H9 (cell line): ENCODE measurements around the gene MYBBP1A. TPM values are rescaled to one million over a fixed set of nuclear protein-coding genes. Genes with fewer than 3 reads are reported as not detected.

ENCODE experiments used
- DNase-seq: peaks from one replicate; pipeline ENCODE4 v3.0.0-alpha.2; 2017
- H2AFZ ChIP-seq: one replicate; pipeline ENCODE4 v1.6.1; 2013; ENCODE audit warnings: mild to moderate bottlenecking, low read length, control low read depth, moderate library complexity
- H2AK5ac ChIP-seq: 2 replicates; pipeline ENCODE4 v1.6.1; 2013; ENCODE audit warnings: low read length, control low read depth, mixed read lengths; ENCODE audit not compliant: insufficient read length
- H2BK120ac ChIP-seq: one replicate; pipeline ENCODE4 v1.6.1; 2013; ENCODE audit warnings: low read depth, mild to moderate bottlenecking, low read length, control low read depth, inconsistent platforms; ENCODE audit not compliant: poor library complexity, severe bottlenecking
- H2BK12ac ChIP-seq: 2 replicates; pipeline ENCODE4 v1.6.1; 2013; ENCODE audit warnings: low read length, control low read depth, mixed read lengths, low read depth; ENCODE audit not compliant: insufficient read length
- H2BK15ac ChIP-seq: 2 replicates; pipeline ENCODE4 v1.6.1; 2013; ENCODE audit warnings: low read depth, low read length, control low read depth
- H2BK20ac ChIP-seq: one replicate; pipeline ENCODE4 v1.6.1; 2013; ENCODE audit warnings: low read depth, mild to moderate bottlenecking, low read length, control low read depth, inconsistent platforms; ENCODE audit not compliant: poor library complexity, severe bottlenecking
- H2BK5ac ChIP-seq: 2 replicates; pipeline ENCODE4 v1.6.1; 2013; ENCODE audit warnings: low read length, control low read depth, mixed read lengths; ENCODE audit not compliant: insufficient read length
- H3K14ac ChIP-seq: 2 replicates; pipeline ENCODE4 v1.6.1; 2013; ENCODE audit warnings: low read length, control low read depth; ENCODE audit not compliant: insufficient read depth
- H3K18ac ChIP-seq: 2 replicates; pipeline ENCODE4 v1.6.1; 2013; ENCODE audit warnings: low read depth, mild to moderate bottlenecking, mixed read lengths, low read length, control low read depth; ENCODE audit not compliant: insufficient read length
- H3K23ac ChIP-seq: 2 replicates; pipeline ENCODE4 v1.6.1; 2013; ENCODE audit warnings: low read length, control low read depth, mixed read lengths, low read depth; ENCODE audit not compliant: insufficient read length
- H3K23me2 ChIP-seq: 2 replicates; pipeline ENCODE4 v1.6.1; 2013; ENCODE audit warnings: low read depth, mild to moderate bottlenecking, mixed read lengths, low read length, control low read depth; ENCODE audit not compliant: insufficient read length, poor library complexity, severe bottlenecking
- H3K27ac ChIP-seq: 2 replicates; pipeline ENCODE4 v1.5.1; 2013; ENCODE audit warnings: low read length, control low read depth, mixed read lengths, low read depth; ENCODE audit not compliant: insufficient read length
- H3K27me3 ChIP-seq: 2 replicates; pipeline ENCODE4 v1.6.1; 2013; ENCODE audit warnings: low read length, control low read depth, inconsistent platforms; ENCODE audit not compliant: insufficient read depth
- H3K4ac ChIP-seq: 2 replicates; pipeline ENCODE4 v1.6.1; 2013; ENCODE audit warnings: low read depth, mild to moderate bottlenecking, control low read depth, inconsistent platforms, low read length, moderate library complexity
- H3K4me1 ChIP-seq: 2 replicates; pipeline ENCODE4 v1.6.1; 2013; ENCODE audit warnings: low read length, control low read depth, inconsistent platforms; ENCODE audit not compliant: insufficient read depth
- H3K4me2 ChIP-seq: 2 replicates; pipeline ENCODE4 v1.6.1; 2013; ENCODE audit warnings: low read length, control low read depth, mixed read lengths; ENCODE audit not compliant: insufficient read length, insufficient read depth
- H3K56ac ChIP-seq: 2 replicates; pipeline ENCODE4 v1.6.1; 2013; ENCODE audit warnings: low read depth, mild to moderate bottlenecking, mixed read lengths, low read length, control low read depth; ENCODE audit not compliant: insufficient read length
- H3K79me1 ChIP-seq: 2 replicates; pipeline ENCODE4 v1.6.1; 2013; ENCODE audit warnings: low read depth, mild to moderate bottlenecking, moderate library complexity, low read length, control low read depth, inconsistent platforms; ENCODE audit not compliant: insufficient read depth, poor library complexity, severe bottlenecking
- H3K79me2 ChIP-seq: 2 replicates; pipeline ENCODE4 v1.6.1; 2013; ENCODE audit warnings: low read length, control low read depth, inconsistent platforms; ENCODE audit not compliant: insufficient read depth
- H3K9ac ChIP-seq: 2 replicates; pipeline ENCODE4 v1.6.1; 2013; ENCODE audit warnings: low read length, control low read depth, mixed read lengths; ENCODE audit not compliant: insufficient read length; ENCODE audit errors: extremely low read depth
- H3K9me3 ChIP-seq: one replicate; pipeline ENCODE4 v1.6.1; 2013; ENCODE audit warnings: low read depth, low read length, inconsistent platforms; ENCODE audit not compliant: control insufficient read depth
- H3T11ph ChIP-seq: one replicate; pipeline ENCODE4 v1.6.1; 2013; ENCODE audit warnings: mild to moderate bottlenecking, low read length, control low read depth, inconsistent platforms
- H4K20me1 ChIP-seq: one replicate; pipeline ENCODE4 v1.6.1; 2013; ENCODE audit not compliant: control insufficient read depth, insufficient read length, insufficient read depth
- H4K5ac ChIP-seq: 2 replicates; pipeline ENCODE4 v1.6.1; 2013; ENCODE audit warnings: low read depth, mild to moderate bottlenecking, mixed read lengths, low read length, control low read depth; ENCODE audit not compliant: insufficient read length
- H4K8ac ChIP-seq: replicated peaks from 2 replicates; pipeline ENCODE4 v1.6.1; 2013; ENCODE audit warnings: low read length, control low read depth, mixed read lengths, low read depth; ENCODE audit not compliant: insufficient read length
- H4K91ac ChIP-seq: 2 replicates; pipeline ENCODE4 v1.6.1; 2013; ENCODE audit warnings: low read depth, mild to moderate bottlenecking, moderate library complexity, mixed read lengths, low read length, control low read depth; ENCODE audit not compliant: insufficient read length
- H3K27ac Mint-ChIP-seq, 3 experiments: 2 replicates in 2 of 3; 3 replicates in 1 of 3; pipeline ENCODE4 v1.8.0; 2020 to 2021; ENCODE audit warnings: mixed read lengths in 3 of 3, mild to moderate bottlenecking in 1 of 3, moderate library complexity in 1 of 3
- H3K27me3 Mint-ChIP-seq: 2 replicates; pipeline ENCODE4 v1.8.0; 2021; ENCODE audit warnings: low read depth, mild to moderate bottlenecking, moderate library complexity, mixed read lengths
- H3K36me3 Mint-ChIP-seq, 3 experiments: 2 replicates in 2 of 3; 3 replicates in 1 of 3; pipeline ENCODE4 v1.8.0; 2020 to 2021; ENCODE audit warnings: low read depth in 3 of 3, mixed read lengths in 3 of 3; ENCODE audit not compliant: insufficient read depth in 1 of 3
- H3K4me1 Mint-ChIP-seq, 2 experiments: 2 replicates each; pipeline ENCODE4 v1.8.0; 2020; ENCODE audit warnings: mixed read lengths in 2 of 2
- H3K4me3 Mint-ChIP-seq, 2 experiments: 2 replicates in 1 of 2; 3 replicates in 1 of 2; pipeline ENCODE4 v1.8.0; 2020 to 2021; ENCODE audit warnings: mild to moderate bottlenecking in 2 of 2, mixed read lengths in 2 of 2, moderate library complexity in 1 of 2
- H3K9me3 Mint-ChIP-seq, 2 experiments: 2 replicates in 1 of 2; 3 replicates in 1 of 2; pipeline ENCODE4 v1.8.0; 2020; ENCODE audit warnings: mild to moderate bottlenecking in 2 of 2, mixed read lengths in 2 of 2, moderate library complexity in 1 of 2
- CTCF ChIP-seq: fragments of 200-600 bp; sonication (generic); conservative IDR thresholded peaks from 3 replicates; pipeline ENCODE4 v1.8.0; 2021; ENCODE audit warnings: antibody characterized with exemption, mild to moderate bottlenecking
- WGBS: extraction: QIAGEN DNeasy Blood & Tissue Kit; methylation state at CpG from one replicate; pipeline ENCODE4 v1.1.7; 2013; ENCODE audit warnings: missing lambda C conversion rate, low lambda C conversion rate, mixed read lengths; ENCODE audit not compliant: insufficient read length; ENCODE audit errors: extremely low coverage; 5-methylcytosine and 5-hydroxymethylcytosine counted together
- total RNA-seq: library from RNA; stranded (reverse); gene quantifications from 2 replicates; pipeline ENCODE4 v1.2.1, GENCODE V29; 2021

Gene MYBBP1A
- total RNA-seq, 1 experiment from 2014 or later, result 181 TPM

DNA sequence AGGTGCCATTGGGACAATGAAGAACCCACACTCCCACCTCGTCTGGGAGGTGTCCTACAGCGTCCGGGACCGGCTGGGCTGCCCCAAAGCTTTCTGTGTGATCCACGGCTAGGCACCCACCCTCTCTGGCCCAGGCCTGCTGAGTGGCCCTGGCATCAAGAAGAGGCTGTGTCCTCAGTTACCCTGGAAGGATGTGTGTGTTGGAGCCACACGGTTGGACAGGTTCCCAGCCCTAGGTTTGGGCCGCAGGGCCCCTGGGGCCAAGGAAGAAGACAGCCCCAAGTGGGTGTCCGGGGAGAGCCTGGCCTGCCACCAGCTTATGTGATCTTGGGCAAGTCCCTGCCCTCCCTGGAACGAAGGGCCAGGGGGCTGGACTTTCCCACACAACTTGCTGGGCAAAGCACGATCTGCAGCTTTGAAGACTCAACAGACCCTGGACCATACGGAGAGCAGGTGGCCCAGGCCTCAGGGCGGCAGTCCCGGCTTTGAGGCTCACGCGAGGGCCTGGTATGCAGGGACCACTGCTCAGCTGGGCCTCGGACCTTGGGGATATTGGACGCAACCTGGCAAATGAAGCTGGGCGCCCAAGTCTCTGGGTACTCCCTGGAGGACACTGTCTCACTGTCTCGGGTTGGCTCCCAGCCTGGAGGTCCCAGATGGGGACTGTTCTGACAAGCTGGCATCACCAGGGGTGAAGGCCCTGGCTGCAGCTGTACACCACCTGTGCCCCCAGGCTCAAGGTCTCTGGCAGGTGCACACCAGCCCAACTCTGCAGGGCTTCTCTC is 17.5 kb downstream of the MYBBP1A start:
- Histone ChIP-seq H4K8ac (no peak overlapping the region), H4K91ac (no peak overlapping the region), H3K27ac (no peak overlapping the region), H3K4me2 (no peak overlapping the region), H2BK12ac (no peak overlapping the region), H3K79me2 (no peaks in the 10 kb centered on the region), H3K27me3 (no peaks in the 10 kb centered on the region; the same call in 1 of the 2 replicates), H2BK5ac (no peak overlapping the region), H3K4ac (no peak overlapping the region), H3K79me1 (no peaks in the 10 kb centered on the region), H2AFZ (no peak overlapping the region), H2AK5ac (no peak overlapping the region), H3K56ac (no peak overlapping the region), H4K20me1 (peaks cover 5% of the 10 kb centered on the region), H2BK20ac (no peak overlapping the region), H3K18ac (no peak overlapping the region), H4K5ac (no peak overlapping the region), H3K14ac (no peak overlapping the region), H3K23ac (no peak overlapping the region), H3K9ac (no peak overlapping the region), H3K23me2 (no peaks in the 10 kb centered on the region), H2BK120ac (no peak overlapping the region), H3K9me3 (no peaks in the 10 kb centered on the region), H3T11ph (no peak overlapping the region), H3K4me1 (no peaks in the 10 kb centered on the region; the same call in 1 of the 2 replicates), H2BK15ac (no peak overlapping the region)
- WGBS, result no CpG with 5 or more reads among the region's 19 CpGs
- TF ChIP-seq CTCF, result no peak
- Mint-ChIP-seq H3K27me3 (peaks cover 26% of the 10 kb centered on the region), H3K4me3 (no peak overlapping the region), H3K9me3 (no peaks in the 10 kb centered on the region), H3K27ac (no peak overlapping the region), H3K4me1 (peaks cover 19 to 20% of the 10 kb centered on the region in 2 experiments), H3K36me3 (peaks cover 14 to 55% (median 30%) of the 10 kb centered on the region in 3 experiments)
- no peak for DNase-seq
